KMS-11 (cell line): ENCODE measurements around the gene RALGAPA1.

Experiments used
- H2AFZ ChIP-seq: fragments of 200-600 bp; sonication (generic); 2 replicates; pipeline ENCODE4 v1.6.1; 2016; ENCODE audit warnings: antibody characterized with exemption, mixed run types, low read depth
- H3K27ac ChIP-seq: fragments of 200-600 bp; sonication (generic); 2 replicates; pipeline ENCODE4 v1.6.1; 2016; ENCODE audit warnings: mild to moderate bottlenecking, mixed run types
- H3K27me3 ChIP-seq: fragments of 200-600 bp; sonication (generic); 2 replicates; pipeline ENCODE4 v1.6.1; 2017; ENCODE audit warnings: mild to moderate bottlenecking, low read depth, mixed run types, moderate library complexity; ENCODE audit not compliant: insufficient read depth
- H3K36me3 ChIP-seq: fragments of 200-600 bp; sonication (generic); 2 replicates; pipeline ENCODE4 v1.6.1; 2017; ENCODE audit warnings: mild to moderate bottlenecking, mixed run types; ENCODE audit not compliant: insufficient read depth
- H3K4me1 ChIP-seq: fragments of 200-600 bp; sonication (generic); 2 replicates; pipeline ENCODE4 v1.6.1; 2016; ENCODE audit warnings: mild to moderate bottlenecking, low read depth, mixed run types; ENCODE audit not compliant: poor library complexity, severe bottlenecking
- H3K4me2 ChIP-seq: fragments of 200-600 bp; sonication (generic); 2 replicates; pipeline ENCODE4 v1.7.0; 2016; ENCODE audit warnings: mild to moderate bottlenecking, mixed run types
- H3K4me3 ChIP-seq: fragments of 200-600 bp; sonication (generic); IDR thresholded peaks from 2 replicates; pipeline ENCODE4 v1.6.1; 2017; ENCODE audit warnings: low read depth, low read length, mixed read lengths; ENCODE audit not compliant: insufficient read depth
- H3K79me2 ChIP-seq: fragments of 200-600 bp; sonication (generic); 2 replicates; pipeline ENCODE4 v1.6.1; 2016; ENCODE audit warnings: low read depth, mixed run types; ENCODE audit not compliant: insufficient read depth
- H3K9ac ChIP-seq: fragments of 200-600 bp; sonication (generic); 2 replicates; pipeline ENCODE4 v1.6.1; 2016; ENCODE audit warnings: mild to moderate bottlenecking, mixed run types
- H4K20me1 ChIP-seq: fragments of 200-600 bp; sonication (generic); 2 replicates; pipeline ENCODE4 v1.6.1; 2016; ENCODE audit warnings: mild to moderate bottlenecking, mixed run types; ENCODE audit not compliant: insufficient read depth
- TF ChIP-seq, protein P1 (sequence below): fragments of 200-600 bp; sonication (generic); conservative IDR thresholded peaks from 2 replicates; pipeline ENCODE4 v1.6.1; 2017; ENCODE audit warnings: low read depth, mild to moderate bottlenecking, antibody characterized with exemption, low read length, moderate library complexity, mixed read lengths

The RALGAPA1 gene

GRCh38 chr14:35821564-35822411, 12.7 kb upstream of the RALGAPA1 start:
- Histone ChIP-seq H3K4me3 (no peak overlapping the region), H3K27ac (no peak overlapping the region), H2AFZ (no peak overlapping the region)

GRCh38 chr14:35819591-35820540, 10.8 kb upstream of the RALGAPA1 start:
- no peak overlapping the region for H3K4me2 ChIP-seq
- H4K20me1 ChIP-seq = no peaks in the 10 kb centered on the region
- no peaks in the 10 kb centered on the region for H3K36me3 ChIP-seq
- TF ChIP-seq, protein P1, sequence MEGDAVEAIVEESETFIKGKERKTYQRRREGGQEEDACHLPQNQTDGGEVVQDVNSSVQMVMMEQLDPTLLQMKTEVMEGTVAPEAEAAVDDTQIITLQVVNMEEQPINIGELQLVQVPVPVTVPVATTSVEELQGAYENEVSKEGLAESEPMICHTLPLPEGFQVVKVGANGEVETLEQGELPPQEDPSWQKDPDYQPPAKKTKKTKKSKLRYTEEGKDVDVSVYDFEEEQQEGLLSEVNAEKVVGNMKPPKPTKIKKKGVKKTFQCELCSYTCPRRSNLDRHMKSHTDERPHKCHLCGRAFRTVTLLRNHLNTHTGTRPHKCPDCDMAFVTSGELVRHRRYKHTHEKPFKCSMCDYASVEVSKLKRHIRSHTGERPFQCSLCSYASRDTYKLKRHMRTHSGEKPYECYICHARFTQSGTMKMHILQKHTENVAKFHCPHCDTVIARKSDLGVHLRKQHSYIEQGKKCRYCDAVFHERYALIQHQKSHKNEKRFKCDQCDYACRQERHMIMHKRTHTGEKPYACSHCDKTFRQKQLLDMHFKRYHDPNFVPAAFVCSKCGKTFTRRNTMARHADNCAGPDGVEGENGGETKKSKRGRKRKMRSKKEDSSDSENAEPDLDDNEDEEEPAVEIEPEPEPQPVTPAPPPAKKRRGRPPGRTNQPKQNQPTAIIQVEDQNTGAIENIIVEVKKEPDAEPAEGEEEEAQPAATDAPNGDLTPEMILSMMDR = no peak
- no peaks in the 10 kb centered on the region for H3K27me3 ChIP-seq
- no peak overlapping the region for H3K27ac ChIP-seq
- H3K9ac ChIP-seq = no peak overlapping the region
- H3K4me1 ChIP-seq = no peaks in the 10 kb centered on the region
- H3K79me2 ChIP-seq = no peaks in the 10 kb centered on the region
- no peak overlapping the region for H2AFZ ChIP-seq
- no peak overlapping the region for H3K4me3 ChIP-seq

More at GRCh38 chr14:35821564-35822411, 12.7 kb upstream of the RALGAPA1 start:
- Histone ChIP-seq H3K9ac (no peak overlapping the region), H4K20me1 (no peaks in the 10 kb centered on the region), H3K36me3 (no peaks in the 10 kb centered on the region), H3K27me3 (no peaks in the 10 kb centered on the region), H3K4me1 (no peaks in the 10 kb centered on the region), H3K4me2 (no peak overlapping the region), H3K79me2 (no peaks in the 10 kb centered on the region)
- TF ChIP-seq, protein P1 = peak; percentile 75

DNA sequence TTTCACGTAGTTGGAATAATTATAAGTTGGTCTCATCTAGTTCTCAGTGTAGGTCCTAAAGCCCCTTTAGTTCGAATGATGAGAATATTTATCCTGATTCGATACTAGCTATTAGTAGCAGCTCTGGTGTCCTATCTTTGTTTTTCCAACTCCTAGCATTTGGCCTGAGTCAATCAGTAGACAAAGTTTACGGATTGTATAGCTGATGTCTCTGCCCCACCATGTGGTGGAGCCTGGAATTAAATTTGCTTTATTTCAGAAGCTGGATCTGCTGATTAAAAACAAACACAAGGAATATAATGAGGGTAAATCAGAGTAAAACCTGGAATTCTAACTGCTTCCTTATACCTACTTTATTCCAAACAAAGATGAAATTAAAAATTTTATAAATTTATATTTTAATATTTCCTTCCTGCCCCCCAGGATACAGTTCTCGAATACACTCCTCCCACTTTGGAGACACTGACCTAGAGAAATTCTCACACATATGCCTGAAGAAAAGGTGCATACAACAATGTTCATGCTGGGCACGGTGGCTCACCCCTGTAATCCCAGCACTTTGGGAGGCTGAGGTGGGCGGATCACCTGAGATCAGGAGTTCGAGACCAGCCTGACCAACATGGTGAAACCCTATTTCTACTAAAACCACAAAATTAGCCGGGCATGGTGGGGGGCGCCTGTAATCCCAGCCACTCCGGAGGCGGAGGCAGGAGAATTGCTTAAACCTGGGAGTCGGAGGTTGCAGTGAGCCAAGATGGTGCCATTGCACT, 9.4 kb upstream of the RALGAPA1 start:
- Histone ChIP-seq H3K4me1 (no peaks in the 10 kb centered on the region), H3K27ac (no peak overlapping the region), H3K36me3 (no peaks in the 10 kb centered on the region), H3K27me3 (no peaks in the 10 kb centered on the region), H3K79me2 (no peaks in the 10 kb centered on the region), H2AFZ (no peak overlapping the region), H3K9ac (no peak overlapping the region), H3K4me3 (no peak overlapping the region), H3K4me2 (no peak overlapping the region), H4K20me1 (no peaks in the 10 kb centered on the region)
- TF ChIP-seq, protein P1 = peak; percentile 38; the same call in 1 of the 2 replicates

GRCh38 chr14:35814371-35815005, 5.4 kb upstream of the RALGAPA1 start:
- no peak overlapping the region for H2AFZ ChIP-seq
- no peaks in the 10 kb centered on the region for H3K79me2 ChIP-seq
- no peak overlapping the region for H3K27ac ChIP-seq
- H3K4me3 ChIP-seq = no peak overlapping the region
- peaks cover 2% of the 10 kb centered on the region for H3K4me1 ChIP-seq
- H3K4me2 ChIP-seq = no peak overlapping the region
- H3K36me3 ChIP-seq = no peaks in the 10 kb centered on the region
- H4K20me1 ChIP-seq = no peaks in the 10 kb centered on the region
- H3K9ac ChIP-seq = no peak overlapping the region
- TF ChIP-seq, protein P1 = peak; percentile 72
- no peaks in the 10 kb centered on the region for H3K27me3 ChIP-seq
